Natural killer cell treated with Interleukin-12 subunit alpha and Interleukin-12 subunit beta and Interleukin-15 and Interleukin-18, amount 100 ng/mL, for 72 hours (primary cell): ENCODE results near the gene AP2A1. TPM values are rescaled to one million over a fixed set of nuclear protein-coding genes. Genes with fewer than 3 reads are reported as not detected.

Source experiments
- ATAC-seq, 2 donors: fragments of 150-1000 bp; cut with Tn5 transposase in 1 of 2; sonication (Bioruptor Pico), chemical (Tn5 transposase) in 1 of 2; 2 replicates each; pipeline ENCODE4 v1.10.0; 2021
- DNase-seq: peaks from one replicate; pipeline ENCODE4 v3.0.0; 2022; ENCODE audit warnings: low spot score
- H3K27ac Mint-ChIP-seq, 2 donors: 1 replicate in 1 of 2; 2 replicates in 1 of 2; pipeline ENCODE4 v1.8.0; 2022; ENCODE audit warnings: mixed read lengths in 2 of 2, mild to moderate bottlenecking in 1 of 2, moderate library complexity in 1 of 2
- H3K27me3 Mint-ChIP-seq, 2 donors: 1 replicate in 1 of 2; 2 replicates in 1 of 2; pipeline ENCODE4 v1.8.0; 2022; ENCODE audit warnings: mixed read lengths in 2 of 2
- H3K36me3 Mint-ChIP-seq: one replicate; pipeline ENCODE4 v1.8.0; 2022; ENCODE audit warnings: mixed read lengths
- H3K4me1 Mint-ChIP-seq, 2 donors: 1 replicate in 1 of 2; 2 replicates in 1 of 2; pipeline ENCODE4 v1.8.0; 2022; ENCODE audit warnings: low read depth in 2 of 2, mixed read lengths in 2 of 2, mild to moderate bottlenecking in 1 of 2
- H3K4me3 Mint-ChIP-seq: one replicate; pipeline ENCODE4 v1.8.0; 2022; ENCODE audit warnings: mixed read lengths
- H3K9me3 Mint-ChIP-seq: 2 replicates; pipeline ENCODE4 v1.8.0; 2022; ENCODE audit warnings: mixed read lengths
- total RNA-seq, 2 donors: library from RNA; stranded (reverse); gene quantifications; one replicate each; pipeline ENCODE4 v1.2.3, GENCODE V29; 2022

AP2A1 gene
- total RNA-seq, 2 donors from 2014 or later: 131 to 142 TPM

- DNase-seq (no peak), ATAC-seq (no peak)
- H3K27me3 Mint-ChIP-seq: no peaks in the 10 kb centered on the region
- H3K27ac Mint-ChIP-seq: peak overlapping the region in 1 of 2 donors; percentile 15
- H3K4me3 Mint-ChIP-seq: no peak overlapping the region
- H3K4me1 Mint-ChIP-seq: peaks cover 5 to 8% of the 10 kb centered on the region in 2 donors
- H3K9me3 Mint-ChIP-seq: no peaks in the 10 kb centered on the region
- H3K36me3 Mint-ChIP-seq: no peaks in the 10 kb centered on the region
Observed at GRCh38 chr19:49749771-49750170, 17.0 kb upstream of the AP2A1 start.

GRCh38 chr19:49752701-49753100 is 14.1 kb upstream of the AP2A1 start:
- H3K27me3 Mint-ChIP-seq: no peaks in the 10 kb centered on the region
- H3K27ac Mint-ChIP-seq: no peak overlapping the region
- no peak overlapping the region for H3K4me3 Mint-ChIP-seq
- no peak for DNase-seq
- H3K9me3 Mint-ChIP-seq: no peaks in the 10 kb centered on the region
- H3K4me1 Mint-ChIP-seq: peaks cover 5 to 8% of the 10 kb centered on the region in 2 donors
- ATAC-seq: no peak
- no peaks in the 10 kb centered on the region for H3K36me3 Mint-ChIP-seq

GRCh38 chr19:49755956-49756355 is 10.8 kb upstream of the AP2A1 start:
- Mint-ChIP-seq H3K4me1 (no peaks in the 10 kb centered on the region), H3K9me3 (no peaks in the 10 kb centered on the region), H3K4me3 (no peak overlapping the region), H3K27me3 (no peaks in the 10 kb centered on the region), H3K36me3 (no peaks in the 10 kb centered on the region), H3K27ac (no peak overlapping the region)
- ATAC-seq (no peak), DNase-seq (no peak)

DNA sequence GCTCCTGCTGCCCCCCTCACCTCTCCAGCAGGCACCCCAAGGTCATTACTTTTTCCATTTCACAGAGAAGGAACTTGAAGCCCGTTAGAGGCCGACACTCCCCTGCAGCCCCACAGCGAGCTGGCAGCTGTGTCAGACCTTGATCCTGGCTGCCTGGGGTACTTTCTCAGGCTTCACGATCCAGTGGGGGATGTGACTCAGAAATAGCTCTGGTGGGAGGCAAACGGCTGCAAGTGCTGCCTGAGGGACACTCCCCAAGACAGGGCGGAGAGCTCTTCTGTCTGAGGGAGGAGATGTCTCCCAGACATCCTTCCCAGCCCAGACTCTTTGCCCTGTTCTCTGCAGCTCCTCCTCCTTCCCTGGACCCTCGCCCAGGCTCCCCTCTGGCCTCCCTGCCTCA is 8.5 kb upstream of the AP2A1 start:
- Mint-ChIP-seq H3K27ac (no peak overlapping the region), H3K4me1 (no peaks in the 10 kb centered on the region), H3K4me3 (no peak overlapping the region), H3K36me3 (no peaks in the 10 kb centered on the region), H3K27me3 (no peaks in the 10 kb centered on the region), H3K9me3 (no peaks in the 10 kb centered on the region)
- ATAC-seq (no peak), DNase-seq (no peak)

DNA sequence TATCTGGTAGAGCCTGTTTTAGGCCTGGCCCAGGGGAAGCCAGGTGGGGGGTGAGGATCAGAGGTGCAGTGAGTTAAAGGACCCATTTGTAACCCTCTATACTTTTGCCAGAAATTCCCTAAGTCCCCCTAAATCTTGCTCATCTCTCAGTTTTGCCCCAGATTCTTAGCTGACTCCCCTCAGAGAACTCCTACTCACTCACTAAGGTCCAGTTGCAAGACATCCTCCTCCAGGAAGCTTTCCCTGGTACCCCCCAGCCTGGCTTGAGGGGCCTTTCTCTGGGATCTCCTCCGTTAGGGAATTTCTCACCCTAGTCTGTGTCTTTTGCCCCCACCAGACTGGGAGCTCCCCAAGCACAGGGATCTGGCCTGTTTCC is 5.6 kb upstream of the AP2A1 start:
- ATAC-seq (no peak), DNase-seq (no peak)
- Mint-ChIP-seq H3K9me3 (no peaks in the 10 kb centered on the region), H3K27me3 (no peaks in the 10 kb centered on the region), H3K4me1 (peaks cover 2 to 4% of the 10 kb centered on the region in 2 donors), H3K27ac (peak overlapping the region; percentile 39 to 43), H3K36me3 (no peaks in the 10 kb centered on the region), H3K4me3 (no peak overlapping the region)

- ATAC-seq (no peak), DNase-seq (no peak)
- Mint-ChIP-seq H3K36me3 (no peaks in the 10 kb centered on the region), H3K4me3 (no peak overlapping the region), H3K27me3 (no peaks in the 10 kb centered on the region), H3K27ac (peak overlapping the region; percentile 39 to 43), H3K4me1 (peaks cover 5 to 8% of the 10 kb centered on the region in 2 donors), H3K9me3 (no peaks in the 10 kb centered on the region)
Observed at GRCh38 chr19:49761625-49762311, 5.0 kb upstream of the AP2A1 start.

- H3K27ac Mint-ChIP-seq: peak within 1 kb of the TSS; percentile 39 to 64
- ATAC-seq (no peak), DNase-seq (no peak)
- no peaks in the 10 kb centered on the region for H3K36me3 Mint-ChIP-seq
- H3K4me1 Mint-ChIP-seq: peaks cover 16 to 20% of the 10 kb centered on the region in 2 donors
- H3K27me3 Mint-ChIP-seq: no peaks in the 10 kb centered on the region
- H3K9me3 Mint-ChIP-seq: no peaks in the 10 kb centered on the region
- no peak within 1 kb of the TSS for H3K4me3 Mint-ChIP-seq
Observed at GRCh38 chr19:49763230-49763629, 3.6 kb upstream of the AP2A1 start, which contains the start of gene TSKS. TSKS (minus strand) TSS chr19:49763306; CDS start chr19:49763247, 59 bp downstream.

DNA sequence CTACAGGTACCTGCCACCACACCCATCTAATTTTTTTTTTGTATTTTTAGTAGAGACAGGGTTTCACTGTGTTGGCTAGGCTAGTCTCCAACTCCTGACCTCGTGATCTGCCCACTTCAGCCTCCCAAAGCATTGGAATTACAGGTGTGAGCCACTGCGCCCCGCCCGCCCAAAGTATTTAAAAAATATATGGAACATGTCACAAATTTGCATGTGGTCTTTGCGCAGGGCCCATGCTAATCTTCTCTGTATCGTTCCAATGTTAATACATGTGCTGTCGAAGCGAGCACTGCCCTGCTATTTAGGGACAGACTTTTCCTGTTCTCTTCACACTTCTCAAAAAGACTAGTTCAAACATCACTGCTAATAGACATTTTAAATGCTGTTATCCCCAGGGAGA is 2.5 kb upstream of the AP2A1 start:
- Mint-ChIP-seq H3K4me1 (peaks cover 24 to 28% of the 10 kb centered on the region in 2 donors), H3K27me3 (no peaks in the 10 kb centered on the region), H3K4me3 (peak overlapping the region; percentile 36), H3K36me3 (no peaks in the 10 kb centered on the region), H3K27ac (peak overlapping the region in 1 of 2 donors; percentile 64), H3K9me3 (no peaks in the 10 kb centered on the region)
- ATAC-seq: no peak
- no peak for DNase-seq

GRCh38 chr19:49766007-49766929 is 533 bp upstream of the AP2A1 start:
- Mint-ChIP-seq H3K27me3 (no peaks in the 10 kb centered on the region), H3K36me3 (no peaks in the 10 kb centered on the region), H3K4me3 (peak overlapping the region; percentile 90), H3K4me1 (peaks cover 36 to 40% of the 10 kb centered on the region in 2 donors), H3K9me3 (no peaks in the 10 kb centered on the region), H3K27ac (peak overlapping the region; percentile 91 to 92)
- peak; percentile 99 for DNase-seq
- peak; percentile 95 to 96 for ATAC-seq

DNA sequence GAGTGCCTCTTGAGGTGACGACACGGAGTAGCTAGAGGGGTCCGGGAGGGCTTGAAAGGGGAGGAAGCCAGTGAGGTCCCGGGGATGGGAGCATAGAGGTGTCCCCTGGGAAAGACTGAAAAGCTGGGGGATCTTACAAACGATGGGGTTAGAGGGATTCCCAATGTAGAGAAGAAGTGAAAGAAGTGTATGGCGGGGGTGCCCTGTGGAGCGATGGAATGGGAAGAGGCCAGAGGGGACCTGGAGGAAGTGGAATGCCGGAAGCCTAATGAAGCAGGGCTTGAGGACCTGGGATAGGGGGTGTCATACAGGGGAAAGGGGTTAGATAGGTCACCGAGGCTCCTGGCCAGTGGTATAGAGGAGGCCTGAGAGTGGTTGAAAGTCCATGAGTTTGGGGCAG is 580 bp downstream of the AP2A1 start:
- Mint-ChIP-seq H3K36me3 (no peaks in the 10 kb centered on the region), H3K27me3 (no peaks in the 10 kb centered on the region), H3K4me1 (peaks cover 44 to 45% of the 10 kb centered on the region in 2 donors), H3K9me3 (no peaks in the 10 kb centered on the region), H3K4me3 (peak overlapping the region; percentile 90), H3K27ac (peak overlapping the region; percentile 91 to 92)
- ATAC-seq (no peak), DNase-seq (no peak)

DNA sequence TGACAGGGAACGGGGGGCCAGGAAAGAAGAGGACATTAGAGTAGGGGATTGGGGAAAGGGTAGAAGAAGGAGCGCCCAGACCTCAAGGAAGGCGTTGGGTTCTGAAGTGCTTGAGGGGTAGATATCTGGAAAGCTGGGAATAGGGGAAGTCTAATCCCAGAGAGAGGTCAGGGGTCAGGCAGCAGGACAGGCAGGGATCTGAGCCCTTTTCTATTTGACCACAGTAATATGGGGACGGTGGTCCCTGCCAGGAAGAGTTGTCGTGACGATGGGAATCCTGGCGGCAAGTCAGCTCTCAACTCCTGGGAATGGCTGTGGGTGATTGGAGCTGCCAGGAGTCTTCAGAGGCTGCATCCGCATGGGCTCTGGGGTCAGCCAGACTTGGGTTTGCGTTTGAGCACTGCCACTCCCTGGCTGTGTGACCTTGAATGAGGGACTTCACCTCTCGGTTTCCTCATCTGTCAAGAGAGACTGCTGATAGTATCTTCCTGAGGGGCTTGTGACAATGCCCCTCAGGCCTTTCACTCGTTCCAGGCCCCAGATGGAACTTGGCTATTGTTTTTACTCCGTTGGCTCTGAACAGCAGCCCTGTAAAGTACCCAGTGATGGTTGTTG is 1.3 kb downstream of the AP2A1 start:
- no peaks in the 10 kb centered on the region for H3K9me3 Mint-ChIP-seq
- DNase-seq: no peak
- peak overlapping the region; percentile 90 for H3K4me3 Mint-ChIP-seq
- H3K27ac Mint-ChIP-seq: peak overlapping the region; percentile 91 to 92
- ATAC-seq: no peak
- H3K36me3 Mint-ChIP-seq: no peaks in the 10 kb centered on the region
- no peaks in the 10 kb centered on the region for H3K27me3 Mint-ChIP-seq
- H3K4me1 Mint-ChIP-seq: peaks cover 45 to 48% of the 10 kb centered on the region in 2 donors

GRCh38 chr19:49770529-49770928 is 3.7 kb downstream of the AP2A1 start:
- Mint-ChIP-seq H3K4me1 (peaks cover 52 to 60% of the 10 kb centered on the region in 2 donors), H3K9me3 (no peaks in the 10 kb centered on the region), H3K4me3 (peak overlapping the region; percentile 29), H3K27me3 (no peaks in the 10 kb centered on the region), H3K27ac (peak overlapping the region in 1 of 2 donors; percentile 83), H3K36me3 (no peaks in the 10 kb centered on the region)
- ATAC-seq (no peak), DNase-seq (no peak)

DNA sequence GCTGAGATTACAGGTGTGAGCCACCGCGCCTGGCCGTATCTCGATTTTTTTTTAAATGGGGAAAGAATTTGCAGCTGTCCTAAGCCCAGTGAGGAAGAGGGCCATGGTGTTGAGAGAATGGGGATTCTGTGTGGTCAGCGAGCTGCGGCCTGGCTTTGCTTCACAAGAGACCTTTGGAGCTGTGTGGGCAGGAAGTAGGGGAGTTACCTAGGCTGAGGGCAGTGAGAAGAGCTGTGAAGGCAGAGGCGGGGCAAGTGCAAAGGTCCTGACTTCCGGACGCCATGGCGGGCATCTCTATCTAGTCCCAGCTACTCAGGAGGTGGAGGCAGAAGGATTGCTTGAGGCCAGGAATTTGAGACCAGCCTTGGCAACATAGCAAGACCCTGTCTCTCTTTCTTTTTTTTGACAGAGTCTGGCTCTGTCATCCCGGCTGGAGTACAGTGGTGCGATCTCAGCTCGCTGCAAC is 4.9 kb downstream of the AP2A1 start:
- Mint-ChIP-seq H3K4me1 (peaks cover 51 to 66% of the 10 kb centered on the region in 2 donors), H3K36me3 (no peaks in the 10 kb centered on the region), H3K27ac (peak overlapping the region; percentile 74 to 83), H3K4me3 (peak overlapping the region; percentile 75), H3K27me3 (no peaks in the 10 kb centered on the region), H3K9me3 (no peaks in the 10 kb centered on the region)
- DNase-seq: peak; percentile 87
- peak; percentile 58 to 78 for ATAC-seq
